GM12878 (cell line): ENCODE results near the gene REM2.

ENCODE experiments used
- BHLHE40 ChIP-seq, 2 experiments: fragments of 450-650 bp in 1 of 2; IDR thresholded peaks; 2 replicates each; pipeline ENCODE4 v1.6.1; 2011 to 2017; ENCODE audit warnings: low read depth in 2 of 2, borderline replicate concordance in 1 of 2, improper control_type of control experiment in 1 of 2, low read length in 1 of 2, mild to moderate bottlenecking in 1 of 2
- BRCA1 ChIP-seq: IDR thresholded peaks from 2 replicates; pipeline ENCODE4 v1.6.1; 2011; ENCODE audit warnings: low read depth, low read length, improper control_type of control experiment
- CTCF ChIP-seq, 3 experiments: IDR thresholded peaks in 2 of 3; conservative IDR thresholded peaks in 1 of 3; 2 replicates each; pipeline ENCODE4 v1.5.1; 2011; ENCODE audit warnings: low read depth in 3 of 3, low read length in 3 of 3, mild to moderate bottlenecking in 3 of 3, control low read depth in 2 of 3, moderate library complexity in 2 of 3, inconsistent platforms in 1 of 3, mixed read lengths in 1 of 3; ENCODE audit not compliant: control insufficient read depth in 2 of 3, insufficient read depth in 1 of 3; ENCODE audit errors: extremely low read depth in 1 of 3
- EZH2 ChIP-seq: IDR thresholded peaks from 2 replicates; pipeline ENCODE4 v1.6.1; 2012; ENCODE audit warnings: low read depth, mild to moderate bottlenecking, control low read depth, inconsistent platforms, low read length, borderline replicate concordance; ENCODE audit not compliant: control insufficient read depth
- POLR2A ChIP-seq: IDR thresholded peaks from 2 replicates; pipeline ENCODE4 v1.6.1; 2011; ENCODE audit warnings: low read depth, mild to moderate bottlenecking, low read length
- RB1 ChIP-seq: fragments of 450-650 bp; formaldehyde crosslinking; IDR thresholded peaks from 2 replicates; pipeline ENCODE4 v1.6.1; 2017; ENCODE audit warnings: mild to moderate bottlenecking, borderline replicate concordance
- SIN3A ChIP-seq: IDR thresholded peaks from 2 replicates; pipeline ENCODE4 v1.6.1; 2012; ENCODE audit warnings: low read depth, low read length, improper control_type of control experiment
- TARDBP ChIP-seq: IDR thresholded peaks from 2 replicates; pipeline ENCODE4 v1.6.1; 2016; ENCODE audit warnings: borderline replicate concordance
- YBX1 ChIP-seq: fragments of 450-650 bp; IDR thresholded peaks from 2 replicates; pipeline ENCODE4 v1.6.1; 2016; ENCODE audit warnings: antibody characterized with exemption
- ZBTB33 ChIP-seq: fragments of 450-650 bp; IDR thresholded peaks from 2 replicates; pipeline ENCODE4 v1.6.1; 2017; ENCODE audit warnings: mild to moderate bottlenecking
- ZNF274 ChIP-seq: IDR thresholded peaks from one replicate; pipeline ENCODE4 v1.8.0; 2011; ENCODE audit not compliant: insufficient read length, insufficient read depth

- TF ChIP-seq BHLHE40 (IDR thresholded peaks at IDR 0.05; ENCODE audit: borderline replicate concordance in 1 of 2, low read depth in 2 of 2, low read length in 1 of 2) (no peak), CTCF (IDR thresholded peaks at IDR 0.05 in 2 of 3, conservative IDR thresholded peaks at IDR 0.05 in 1 of 3; ENCODE audit: control insufficient read depth in 2 of 3, extremely low read depth in 1 of 3, insufficient read depth in 1 of 3, low read depth in 3 of 3, low read length in 3 of 3) (no peak), TARDBP (no peak), ZNF274 (no peak), YBX1 (no peak), SIN3A (no peak), RB1 (no peak), BRCA1 (no peak), ZBTB33 (no peak), EZH2 (no peak), POLR2A (no peak)
Measured at GRCh38 chr14:22842211-22843122, 40.6 kb upstream of the REM2 start.
